HG03521 (cell line): ENCODE data around the gene SCN8A.

Source experiments
- ATAC-seq: cut with Tn5 transposase; IDR thresholded peaks from one replicate; pipeline ENCODE4 v1.9.1; 2021; ENCODE audit warnings: mild to moderate bottlenecking, moderate library complexity; ENCODE audit not compliant: unreplicated experiment

Gene SCN8A

DNA sequence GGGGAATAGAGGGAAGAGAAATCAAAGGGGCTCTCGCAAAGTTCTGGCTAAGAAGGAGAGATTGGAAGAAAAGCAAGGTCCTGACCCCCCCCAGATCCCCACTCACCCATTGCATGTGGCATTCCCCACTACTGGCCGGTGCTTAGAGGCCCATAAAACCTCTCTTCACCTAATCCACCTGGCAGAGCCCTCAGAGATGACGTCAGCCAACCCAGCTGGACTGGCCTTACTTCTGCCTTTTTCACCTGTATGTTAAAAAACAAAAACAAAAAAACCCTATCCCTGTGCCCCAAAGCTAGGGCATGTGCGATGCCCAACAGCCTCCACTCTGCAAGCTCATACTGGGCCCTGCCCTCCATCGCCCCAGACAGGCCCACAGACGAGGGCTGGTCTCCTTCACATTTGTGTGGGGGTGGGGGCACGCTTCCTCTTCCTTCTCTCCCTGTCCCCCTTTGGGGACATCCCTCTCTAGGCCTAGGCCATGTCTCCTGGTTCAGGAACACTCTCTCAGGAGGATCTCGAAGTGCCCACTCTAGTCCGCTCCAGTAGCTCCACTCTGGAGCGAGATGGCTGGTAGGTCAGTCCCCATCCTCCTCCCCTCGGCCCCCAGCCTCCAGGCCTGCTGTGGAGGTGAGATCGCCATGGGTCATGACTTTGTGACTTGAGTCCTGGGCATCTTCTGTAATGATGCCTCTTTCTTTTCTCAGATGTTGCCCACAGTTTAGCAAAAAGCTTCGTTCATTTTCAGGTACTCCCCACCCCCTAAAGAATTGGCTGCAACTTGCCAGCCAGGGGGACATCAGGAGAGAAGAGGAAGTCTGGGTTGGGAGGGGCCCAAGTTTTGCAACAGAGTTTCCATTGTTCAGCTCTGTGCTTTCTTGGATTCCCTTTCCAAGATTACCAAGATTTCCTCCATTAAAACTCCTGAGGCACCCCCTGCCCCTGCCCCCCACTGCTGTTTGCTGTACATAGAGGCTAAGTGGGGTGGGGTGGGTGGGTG, 220.5 kb downstream of the SCN8A start:
- no peak for ATAC-seq

- ATAC-seq = no peak
Measured at GRCh38 chr12:51812871-51813270, 221.8 kb downstream of the SCN8A start.

DNA sequence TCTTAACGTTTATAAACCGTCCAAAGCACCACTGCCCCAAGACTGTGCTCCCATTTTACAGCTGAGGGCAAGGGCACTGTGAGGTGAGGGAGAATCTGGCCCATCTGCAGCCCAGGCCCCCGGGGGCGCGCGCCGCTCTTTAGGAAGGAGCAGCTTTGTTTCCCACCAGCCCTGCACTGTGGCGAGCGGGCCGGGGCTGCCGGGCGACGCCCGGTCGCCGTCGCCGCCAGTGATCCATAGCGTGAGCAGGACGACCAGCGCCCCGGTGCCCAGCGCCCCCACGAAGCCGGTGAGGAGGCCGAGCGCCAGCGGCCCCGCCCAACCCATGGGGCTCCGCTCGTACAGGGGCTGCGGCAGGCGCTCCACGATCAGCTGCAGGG, 222.9 kb downstream of the SCN8A start:
- no peak for ATAC-seq

GRCh38 chr12:51814311-51815088, 223.5 kb downstream of the SCN8A start:
- no peak for ATAC-seq

- ATAC-seq = no peak
Measured at GRCh38 chr12:51815571-51815970, 224.5 kb downstream of the SCN8A start.

- no peak for ATAC-seq
Measured at GRCh38 chr12:51817027-51817953, 226.3 kb downstream of the SCN8A start.

- no peak for ATAC-seq
Measured at GRCh38 chr12:51818086-51818485, 227.1 kb downstream of the SCN8A start.

GRCh38 chr12:51818566-51819300, 227.7 kb downstream of the SCN8A start:
- no peak for ATAC-seq

- ATAC-seq = no peak
Measured at GRCh38 chr12:51819736-51820525, 228.9 kb downstream of the SCN8A start.

- no peak for ATAC-seq
Measured at GRCh38 chr12:51820526-51821439, 229.8 kb downstream of the SCN8A start.

GRCh38 chr12:51821440-51822260, 230.6 kb downstream of the SCN8A start:
- ATAC-seq = no peak

GRCh38 chr12:51822261-51822616, 231.2 kb downstream of the SCN8A start:
- ATAC-seq = no peak

DNA sequence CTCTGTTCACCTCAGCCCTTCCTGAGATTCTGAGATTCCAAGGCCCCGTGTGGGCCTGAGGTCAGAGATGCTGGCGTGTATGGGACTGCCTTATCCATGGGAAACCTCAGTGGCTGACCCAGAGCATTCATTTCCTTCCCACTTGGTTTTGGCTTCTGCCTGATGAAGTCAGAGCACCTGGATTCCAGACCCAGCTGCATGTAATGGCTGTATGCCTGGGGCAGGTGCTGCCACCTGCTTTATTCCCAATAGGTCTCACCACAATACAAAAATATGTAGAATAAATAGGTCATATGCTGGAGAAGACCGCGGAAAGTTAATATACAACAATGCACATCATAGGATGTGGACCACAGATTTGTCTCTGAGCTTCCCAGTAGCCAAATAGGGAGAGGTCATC, 231.9 kb downstream of the SCN8A start:
- ATAC-seq = no peak

GRCh38 chr12:51823875-51824565, 233.0 kb downstream of the SCN8A start:
- no peak for ATAC-seq

DNA sequence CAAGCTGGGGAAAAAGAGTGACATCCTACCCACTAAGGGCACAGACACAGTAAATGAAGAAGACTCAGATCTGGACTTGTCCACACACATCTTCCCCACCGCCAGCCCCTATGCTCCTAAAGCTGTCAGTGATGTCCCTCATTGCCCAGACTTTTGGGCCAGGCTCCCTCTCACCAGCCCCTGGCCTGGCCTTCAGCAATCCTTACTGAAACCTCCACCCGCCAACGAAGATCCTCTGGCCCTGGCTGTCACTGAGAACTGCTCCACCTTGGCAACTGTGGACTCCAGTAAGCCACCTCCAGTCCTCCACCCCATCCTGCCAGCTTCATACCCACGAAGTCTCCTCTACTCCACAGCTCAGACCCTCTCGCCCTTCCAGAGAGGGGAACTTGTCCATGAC, 234.2 kb downstream of the SCN8A start:
- no peak for ATAC-seq

- no peak for ATAC-seq
Measured at GRCh38 chr12:51826881-51827280, 235.8 kb downstream of the SCN8A start.
